Hepatocyte (in vitro differentiated cells): ENCODE measurements around the gene RIPPLY3.

Source experiments
- EZH2 ChIP-seq: fragments of 200-600 bp; sonication (generic); IDR thresholded peaks from 2 replicates; pipeline ENCODE4 v1.6.1; 2016; ENCODE audit warnings: antibody characterized with exemption, mild to moderate bottlenecking, borderline replicate concordance
- TF ChIP-seq, protein P1 (sequence below): fragments of 200-600 bp; sonication (generic); IDR thresholded peaks from 2 replicates; pipeline ENCODE4 v1.5.1; 2016; ENCODE audit warnings: antibody characterized with exemption, mild to moderate bottlenecking; ENCODE audit not compliant: poor library complexity

DNA sequence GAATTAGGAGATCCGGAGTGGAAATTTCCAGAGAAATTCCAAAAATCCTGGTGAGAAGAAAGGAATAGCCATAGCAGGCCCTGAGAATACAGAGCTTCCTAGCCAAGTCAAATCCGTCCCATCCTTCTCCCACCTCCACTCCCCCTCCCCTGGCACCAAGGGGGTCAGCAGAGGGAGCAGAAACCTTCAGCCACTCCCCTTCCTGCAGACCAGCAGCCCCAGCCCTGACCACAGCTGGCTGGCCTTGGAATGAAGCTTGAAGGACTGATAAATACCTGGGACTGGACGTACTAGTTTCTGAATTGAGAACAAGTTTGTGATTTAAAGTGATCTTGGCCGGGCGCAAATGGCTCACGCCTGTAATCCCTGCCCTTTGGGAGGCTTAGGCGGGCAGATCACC lies 13.8 kb upstream of the RIPPLY3 start:
- TF ChIP-seq, protein P1, sequence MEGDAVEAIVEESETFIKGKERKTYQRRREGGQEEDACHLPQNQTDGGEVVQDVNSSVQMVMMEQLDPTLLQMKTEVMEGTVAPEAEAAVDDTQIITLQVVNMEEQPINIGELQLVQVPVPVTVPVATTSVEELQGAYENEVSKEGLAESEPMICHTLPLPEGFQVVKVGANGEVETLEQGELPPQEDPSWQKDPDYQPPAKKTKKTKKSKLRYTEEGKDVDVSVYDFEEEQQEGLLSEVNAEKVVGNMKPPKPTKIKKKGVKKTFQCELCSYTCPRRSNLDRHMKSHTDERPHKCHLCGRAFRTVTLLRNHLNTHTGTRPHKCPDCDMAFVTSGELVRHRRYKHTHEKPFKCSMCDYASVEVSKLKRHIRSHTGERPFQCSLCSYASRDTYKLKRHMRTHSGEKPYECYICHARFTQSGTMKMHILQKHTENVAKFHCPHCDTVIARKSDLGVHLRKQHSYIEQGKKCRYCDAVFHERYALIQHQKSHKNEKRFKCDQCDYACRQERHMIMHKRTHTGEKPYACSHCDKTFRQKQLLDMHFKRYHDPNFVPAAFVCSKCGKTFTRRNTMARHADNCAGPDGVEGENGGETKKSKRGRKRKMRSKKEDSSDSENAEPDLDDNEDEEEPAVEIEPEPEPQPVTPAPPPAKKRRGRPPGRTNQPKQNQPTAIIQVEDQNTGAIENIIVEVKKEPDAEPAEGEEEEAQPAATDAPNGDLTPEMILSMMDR, result no peak
- no peak for TF ChIP-seq EZH2
